ENCODE data around the gene SLIT3. TPM values are rescaled to one million over a fixed set of nuclear protein-coding genes. Genes with fewer than 3 reads are reported as not detected.

SLIT3 gene
- total RNA-seq, 4 donors from 2014 or later = 6.8 to 23.1 (median 13.3) TPM

DNA sequence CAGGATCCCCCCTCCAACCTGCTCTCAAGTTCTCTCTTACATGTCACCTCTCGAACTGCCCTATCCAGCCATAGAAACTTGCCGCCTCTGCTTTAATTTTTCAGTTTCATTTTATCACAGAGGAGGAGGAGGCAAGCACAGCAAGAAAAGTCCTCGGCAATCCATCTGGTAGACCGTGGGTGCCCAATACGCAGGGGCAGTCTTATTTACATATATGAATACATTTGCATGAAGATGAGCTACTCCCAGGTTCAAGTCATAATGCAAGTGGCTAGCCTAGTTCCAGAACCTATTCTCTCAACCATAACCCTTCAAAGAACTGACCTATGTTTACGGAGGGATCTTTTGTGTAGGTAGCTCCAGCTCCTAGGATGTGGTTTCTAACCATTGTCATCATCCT, 498.6 kb downstream of the SLIT3 start:
- H3K27me3 ChIP-seq = no peaks in the 10 kb centered on the region
- no peaks in the 10 kb centered on the region for H3K4me1 ChIP-seq
- no peaks in the 10 kb centered on the region for H3K36me3 ChIP-seq
- no peak overlapping the region for H3K27ac ChIP-seq
- no peak overlapping the region for H3K4me3 ChIP-seq
- no peaks in the 10 kb centered on the region for H3K9me3 ChIP-seq
- no peak for DNase-seq
- TF ChIP-seq, protein P1, sequence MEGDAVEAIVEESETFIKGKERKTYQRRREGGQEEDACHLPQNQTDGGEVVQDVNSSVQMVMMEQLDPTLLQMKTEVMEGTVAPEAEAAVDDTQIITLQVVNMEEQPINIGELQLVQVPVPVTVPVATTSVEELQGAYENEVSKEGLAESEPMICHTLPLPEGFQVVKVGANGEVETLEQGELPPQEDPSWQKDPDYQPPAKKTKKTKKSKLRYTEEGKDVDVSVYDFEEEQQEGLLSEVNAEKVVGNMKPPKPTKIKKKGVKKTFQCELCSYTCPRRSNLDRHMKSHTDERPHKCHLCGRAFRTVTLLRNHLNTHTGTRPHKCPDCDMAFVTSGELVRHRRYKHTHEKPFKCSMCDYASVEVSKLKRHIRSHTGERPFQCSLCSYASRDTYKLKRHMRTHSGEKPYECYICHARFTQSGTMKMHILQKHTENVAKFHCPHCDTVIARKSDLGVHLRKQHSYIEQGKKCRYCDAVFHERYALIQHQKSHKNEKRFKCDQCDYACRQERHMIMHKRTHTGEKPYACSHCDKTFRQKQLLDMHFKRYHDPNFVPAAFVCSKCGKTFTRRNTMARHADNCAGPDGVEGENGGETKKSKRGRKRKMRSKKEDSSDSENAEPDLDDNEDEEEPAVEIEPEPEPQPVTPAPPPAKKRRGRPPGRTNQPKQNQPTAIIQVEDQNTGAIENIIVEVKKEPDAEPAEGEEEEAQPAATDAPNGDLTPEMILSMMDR (IDR thresholded peaks at IDR 0.05) = no peak
- no peak for TF ChIP-seq POLR2A (IDR thresholded peaks at IDR 0.05)

DNA sequence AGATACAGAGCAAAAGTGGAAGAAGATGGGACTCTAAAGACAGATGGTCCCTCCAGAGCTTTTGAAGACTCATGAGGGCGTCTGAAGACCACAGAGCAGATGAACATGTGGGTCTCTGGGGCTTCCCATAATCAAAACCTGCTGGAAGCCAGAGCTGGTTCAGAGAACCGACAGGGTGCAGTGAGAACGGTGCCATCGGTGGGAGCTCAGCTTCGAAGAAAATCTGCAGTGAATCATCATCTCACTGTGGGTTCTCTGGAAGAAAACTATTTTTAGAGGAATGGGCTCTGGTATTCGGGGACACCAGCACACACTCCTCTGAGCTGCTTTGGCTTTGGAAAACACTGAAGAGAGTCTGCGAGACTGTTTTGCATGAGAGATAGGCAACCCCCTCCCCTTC, 499.4 kb downstream of the SLIT3 start:
- no peak overlapping the region for H3K4me3 ChIP-seq

DNA sequence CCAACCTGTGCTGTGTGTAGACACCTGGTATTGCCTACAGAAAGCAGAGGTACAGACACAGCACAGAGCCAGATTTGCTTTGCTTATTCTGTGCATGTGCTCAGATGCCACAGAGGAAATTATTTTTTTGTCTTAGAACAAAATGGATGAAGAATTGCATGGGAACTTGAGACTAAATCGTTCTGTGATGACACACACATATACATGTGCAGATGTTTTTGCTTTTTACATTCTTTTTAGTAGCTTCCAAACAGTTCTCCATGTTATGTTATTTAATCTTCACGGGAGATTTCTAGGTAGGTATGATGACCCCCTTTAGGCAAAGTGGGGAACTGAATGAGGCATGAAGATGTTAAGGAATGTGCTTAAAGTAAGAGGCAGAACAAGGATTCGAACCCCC, 500.2 kb downstream of the SLIT3 start:
- no peaks in the 10 kb centered on the region for H3K27me3 ChIP-seq
- no peak for DNase-seq
- no peaks in the 10 kb centered on the region for H3K36me3 ChIP-seq
- H3K4me1 ChIP-seq = no peaks in the 10 kb centered on the region
- H3K9me3 ChIP-seq = no peaks in the 10 kb centered on the region
- H3K27ac ChIP-seq = no peak overlapping the region
- H3K4me3 ChIP-seq = no peak overlapping the region
- TF ChIP-seq POLR2A (IDR thresholded peaks at IDR 0.05) = no peak
- TF ChIP-seq, protein P1 (IDR thresholded peaks at IDR 0.05) = no peak

More for the DNA sequence above, 499.4 kb downstream of the SLIT3 start:
- H3K4me1 ChIP-seq = no peaks in the 10 kb centered on the region
- DNase-seq = no peak
- H3K36me3 ChIP-seq = no peaks in the 10 kb centered on the region
- no peaks in the 10 kb centered on the region for H3K9me3 ChIP-seq
- TF ChIP-seq, protein P1 (IDR thresholded peaks at IDR 0.05) = no peak
- TF ChIP-seq POLR2A (IDR thresholded peaks at IDR 0.05) = no peak
- no peak overlapping the region for H3K27ac ChIP-seq
- no peaks in the 10 kb centered on the region for H3K27me3 ChIP-seq

DNA sequence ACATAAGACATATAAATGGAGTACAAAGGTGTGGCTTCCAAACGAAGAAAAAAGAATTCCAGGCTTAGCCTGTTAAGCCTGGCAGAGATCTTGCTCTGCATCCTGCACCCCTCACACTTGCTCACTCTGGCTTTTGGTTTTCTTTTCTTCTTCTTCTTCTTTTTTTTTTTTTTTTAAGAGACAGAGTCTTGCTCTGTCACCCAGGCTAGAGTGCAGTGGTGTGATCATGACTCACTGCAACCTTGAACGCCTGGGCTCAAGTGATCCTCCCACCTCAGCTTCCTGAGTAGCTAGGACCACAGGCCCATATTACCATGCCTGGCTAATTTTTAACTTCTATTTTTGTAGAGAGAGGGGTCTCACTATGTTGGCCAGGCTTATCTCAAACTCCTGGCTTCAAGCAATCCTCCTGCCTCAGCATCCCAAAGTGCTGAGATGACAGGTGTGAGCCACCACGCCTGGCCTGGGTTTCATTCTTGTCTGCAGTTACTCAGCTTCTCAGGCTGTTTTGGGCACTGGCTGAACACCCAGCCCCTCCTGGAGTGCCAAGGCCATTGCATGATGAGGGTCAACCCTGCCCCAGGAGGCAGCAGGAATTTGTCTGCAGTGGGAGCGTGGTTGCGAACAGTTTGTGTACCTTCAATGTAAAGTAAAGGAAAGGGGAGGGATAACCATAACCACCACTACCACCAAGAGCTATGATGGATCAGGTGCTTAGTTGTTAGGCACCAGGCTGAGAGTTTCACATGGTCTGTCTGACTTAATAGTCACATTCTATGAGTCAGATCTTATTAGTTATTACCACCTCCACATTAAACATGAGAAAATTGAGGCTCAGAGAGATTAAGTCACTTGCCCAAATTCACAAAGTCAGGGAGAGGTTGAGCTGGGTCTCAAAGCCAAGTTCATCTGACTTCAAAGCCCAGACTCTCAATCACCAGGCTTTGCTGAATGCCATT, 502.6 kb downstream of the SLIT3 start:
- no peaks in the 10 kb centered on the region for H3K27me3 ChIP-seq
- no peak for DNase-seq
- H3K4me1 ChIP-seq = no peaks in the 10 kb centered on the region
- H3K36me3 ChIP-seq = no peaks in the 10 kb centered on the region
- H3K4me3 ChIP-seq = no peak overlapping the region
- H3K9me3 ChIP-seq = no peaks in the 10 kb centered on the region
- no peak for TF ChIP-seq POLR2A (IDR thresholded peaks at IDR 0.05)
- TF ChIP-seq, protein P1 (IDR thresholded peaks at IDR 0.05) = no peak
- no peak overlapping the region for H3K27ac ChIP-seq

DNA sequence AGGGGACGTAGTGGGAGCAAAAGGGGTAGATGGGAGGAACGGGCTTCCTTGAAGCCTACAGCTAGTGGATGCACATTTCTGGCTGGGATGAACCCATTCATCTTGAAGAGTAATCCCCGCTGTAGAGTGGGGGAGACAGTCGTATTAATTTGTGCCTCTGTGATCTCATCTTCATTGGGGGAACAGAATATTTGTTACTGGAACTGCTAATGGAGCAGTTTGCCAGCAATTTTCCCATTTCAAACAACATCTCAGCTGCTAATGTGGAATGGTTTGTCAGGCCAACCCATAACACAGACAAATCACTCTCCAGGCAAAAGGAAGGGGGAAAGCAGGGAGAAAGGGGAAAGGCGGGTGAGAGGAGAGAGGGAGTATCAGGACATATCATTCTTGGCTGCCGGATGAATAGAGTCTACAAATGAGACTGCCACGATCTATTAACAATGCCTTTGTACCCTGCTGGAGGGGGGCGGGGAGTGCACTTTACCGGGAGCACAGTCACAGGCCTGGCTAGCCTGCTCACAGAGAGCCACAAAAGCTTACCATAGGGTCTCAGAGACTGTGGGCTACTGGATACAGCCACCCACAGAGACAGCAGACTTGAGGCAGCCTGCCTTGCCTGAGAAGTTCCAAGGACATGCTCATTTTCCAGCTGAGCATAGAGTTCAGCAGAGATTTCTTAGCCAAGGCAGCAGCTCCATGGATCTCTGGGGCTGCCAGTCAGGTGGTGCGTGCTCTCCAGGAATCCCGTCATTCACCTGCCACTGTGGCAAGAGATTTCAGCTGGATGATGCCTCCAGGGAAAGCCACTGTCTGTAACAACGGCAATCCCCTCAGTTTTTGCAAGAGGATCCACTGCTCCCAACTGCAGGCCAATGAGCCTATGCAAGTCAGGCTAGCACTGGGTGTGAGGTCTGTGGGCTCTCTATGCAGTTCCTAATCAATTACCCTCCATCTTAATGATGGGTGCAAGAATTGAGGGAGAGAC, 504.1 kb downstream of the SLIT3 start:
- no peaks in the 10 kb centered on the region for H3K27me3 ChIP-seq

More for the DNA sequence above, 504.1 kb downstream of the SLIT3 start:
- no peak for DNase-seq
- no peaks in the 10 kb centered on the region for H3K36me3 ChIP-seq
- TF ChIP-seq, protein P1 (IDR thresholded peaks at IDR 0.05) = no peak
- TF ChIP-seq POLR2A (IDR thresholded peaks at IDR 0.05) = no peak
- H3K9me3 ChIP-seq = no peaks in the 10 kb centered on the region
- H3K4me1 ChIP-seq = no peaks in the 10 kb centered on the region
- no peak overlapping the region for H3K27ac ChIP-seq
- H3K4me3 ChIP-seq = no peak overlapping the region

All from Peyer's patch (tissue), 4 donors.